Fibroblast of skin of scalp (primary cell): ENCODE measurements around the gene GMPPA.
A peak's percentile ranks its signal among the peaks of the same experiment; 100 is the strongest.

Experiments used
- DNase-seq: peaks from one replicate; pipeline ENCODE4 v3.0.0-alpha.2; 2013

Gene GMPPA

DNA sequence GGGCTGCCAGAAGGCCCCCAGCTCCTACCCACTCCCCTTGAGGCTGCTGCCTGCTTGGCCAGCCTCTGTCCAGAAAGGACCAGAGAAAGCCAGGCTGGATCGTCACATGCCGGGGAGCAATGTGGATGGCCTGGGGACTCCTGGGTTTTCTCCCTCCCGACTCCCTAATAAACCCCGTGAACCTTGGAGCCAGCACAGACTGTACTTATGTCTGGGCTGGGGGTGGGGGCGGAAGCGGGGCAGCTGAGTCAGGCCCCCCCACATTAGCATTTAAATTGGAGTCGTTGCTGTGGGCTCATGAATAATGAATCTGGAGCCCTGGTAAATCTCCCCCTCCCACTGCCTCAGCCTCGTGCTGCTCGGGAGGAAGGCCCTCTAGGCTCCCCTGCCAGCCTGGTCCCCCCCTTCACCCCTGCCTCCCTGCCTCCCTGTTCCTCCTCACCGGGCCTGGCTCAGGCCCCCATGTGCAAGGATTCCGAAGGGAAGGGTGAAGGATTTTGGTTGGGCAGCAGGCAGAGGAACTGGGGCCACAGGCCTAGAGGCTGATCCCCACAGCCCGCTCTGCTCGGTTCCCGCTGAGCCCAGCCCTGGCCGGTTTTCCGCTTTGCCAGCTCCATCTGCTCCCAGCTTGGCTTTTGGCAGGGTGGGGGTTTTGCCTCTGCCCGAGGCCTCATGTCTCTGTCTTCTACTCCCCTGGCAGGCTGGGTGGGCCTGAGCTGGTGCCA is 8.3 kb downstream of the GMPPA start:
- no peak for DNase-seq

DNA sequence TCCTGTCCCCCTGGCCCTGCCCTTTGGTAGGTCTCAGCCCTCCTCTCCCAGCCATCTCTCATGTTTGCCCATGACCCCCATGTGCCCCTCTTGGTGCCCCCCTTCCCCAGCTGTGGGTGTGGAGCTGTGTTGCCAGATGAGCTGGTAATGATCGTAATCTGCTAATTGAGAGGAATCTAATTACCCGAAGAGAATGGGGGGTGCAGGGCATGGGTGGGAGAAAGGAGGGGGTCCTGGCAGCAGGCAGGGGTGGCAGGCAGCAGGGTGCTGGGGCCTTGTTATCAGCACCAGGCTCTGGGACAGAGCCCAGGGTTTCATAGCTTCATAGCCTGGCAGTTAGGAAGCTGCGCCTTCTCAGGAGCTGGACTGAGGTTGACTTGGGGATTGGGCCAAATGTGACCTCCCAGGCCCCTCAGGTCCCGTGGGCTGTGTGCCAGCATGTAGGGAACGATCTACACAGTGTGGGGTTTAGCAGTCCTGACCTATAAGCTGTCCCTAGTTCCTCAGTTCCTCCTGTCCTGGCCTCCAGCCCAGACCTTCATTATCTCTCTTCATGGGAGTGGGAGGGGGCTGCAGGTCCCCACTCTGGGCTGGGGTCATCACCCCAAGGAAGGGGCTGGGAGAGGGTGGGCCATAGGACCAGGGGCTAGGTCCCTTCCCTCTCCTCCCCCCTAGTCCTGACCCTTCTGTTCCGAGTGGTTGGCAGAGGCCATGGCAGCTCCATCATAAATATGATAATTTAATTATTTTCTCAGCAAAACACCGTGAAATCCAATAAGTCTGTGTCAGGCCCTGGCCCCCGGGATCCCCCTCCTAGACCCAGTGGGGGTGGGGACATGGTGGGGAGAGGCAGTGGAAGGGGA is 9.1 kb downstream of the GMPPA start:
- no peak for DNase-seq

- DNase-seq: no peak
Observed at GRCh38 chr2:219508444-219508734, 9.7 kb downstream of the GMPPA start.

GRCh38 chr2:219508971-219509779 is 10.5 kb downstream of the GMPPA start:
- no peak for DNase-seq

GRCh38 chr2:219509780-219510511 is 11.3 kb downstream of the GMPPA start:
- DNase-seq: peak; percentile 54

DNA sequence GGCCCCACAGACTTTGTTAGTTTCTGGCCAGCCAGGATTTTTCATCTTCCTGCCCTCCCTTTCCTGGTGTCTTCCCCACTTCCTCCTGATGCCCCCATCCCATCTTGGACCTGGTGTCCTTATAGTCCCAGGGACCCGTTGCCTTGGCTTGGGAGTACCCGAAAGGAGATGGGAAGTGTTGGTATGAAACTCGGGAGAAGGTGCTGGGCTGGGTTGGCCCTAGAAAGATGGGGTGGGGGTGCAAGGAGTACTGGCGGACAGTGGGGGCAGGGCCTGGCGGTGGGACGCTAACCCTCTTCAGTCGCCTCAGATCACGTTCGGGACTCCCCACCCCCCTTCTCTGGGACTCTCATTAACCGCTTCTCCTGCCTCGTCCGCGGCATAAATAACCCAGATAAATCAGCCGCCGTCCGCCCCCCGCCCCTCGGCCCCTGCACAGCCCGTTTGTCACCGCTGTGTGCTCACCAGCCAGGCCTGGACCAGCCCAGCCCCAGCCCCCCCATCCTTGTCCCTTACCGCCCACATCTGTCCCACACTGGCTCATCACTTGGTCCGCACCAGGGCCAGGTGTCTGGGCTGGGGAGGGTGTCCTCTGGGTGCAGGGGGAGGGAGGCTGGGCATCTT is 11.9 kb downstream of the GMPPA start:
- DNase-seq: no peak

DNA sequence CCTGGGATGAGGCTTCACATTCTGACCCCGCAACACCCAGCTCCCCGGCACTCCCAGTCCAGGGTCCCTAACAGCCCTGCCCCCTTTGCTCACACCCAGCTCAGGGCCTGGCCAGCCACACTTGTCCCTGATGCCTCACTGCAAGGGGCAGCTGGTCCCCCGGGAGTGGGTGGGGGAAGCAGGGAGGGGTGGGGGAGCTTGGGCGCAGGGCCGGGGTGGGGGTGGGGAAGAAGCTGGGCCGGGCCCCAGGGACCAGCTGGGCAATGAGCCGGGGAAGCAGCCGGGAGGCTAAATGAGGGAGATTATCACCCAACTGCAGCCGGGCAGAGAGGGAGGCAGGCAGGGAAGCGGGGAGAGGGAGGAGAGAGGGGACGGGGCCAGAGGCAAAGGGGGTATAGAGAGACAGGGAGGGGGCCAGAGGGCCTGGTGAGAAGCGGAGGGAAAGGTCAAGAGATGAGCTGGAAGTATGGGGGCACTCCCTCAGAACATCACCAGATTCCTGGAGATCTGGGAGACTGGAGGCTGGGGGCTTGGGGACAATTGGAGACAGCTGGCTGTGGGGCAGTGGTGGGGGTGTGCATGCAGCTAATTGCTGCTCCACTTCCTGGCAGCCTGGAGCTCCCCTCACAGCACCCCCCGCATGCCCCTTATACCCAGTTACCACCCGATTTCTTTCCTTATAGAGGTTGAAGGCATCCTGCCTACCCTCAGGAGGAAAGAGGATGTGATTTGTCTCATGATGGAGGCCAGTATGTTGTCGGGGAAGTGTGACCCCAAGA is 13.0 kb downstream of the GMPPA start:
- DNase-seq: no peak

GRCh38 chr2:219512524-219513216 is 14.0 kb downstream of the GMPPA start:
- no peak for DNase-seq

- DNase-seq: no peak
Observed at GRCh38 chr2:219513787-219514186, 15.1 kb downstream of the GMPPA start.

- DNase-seq: no peak
Observed at GRCh38 chr2:219514196-219514761, 15.6 kb downstream of the GMPPA start, which contains the start of gene ASIC4. TSS of gene ASIC4 (plus strand) at chr2:219514482. CDS start at chr2:219514725, 243 bp downstream.

DNA sequence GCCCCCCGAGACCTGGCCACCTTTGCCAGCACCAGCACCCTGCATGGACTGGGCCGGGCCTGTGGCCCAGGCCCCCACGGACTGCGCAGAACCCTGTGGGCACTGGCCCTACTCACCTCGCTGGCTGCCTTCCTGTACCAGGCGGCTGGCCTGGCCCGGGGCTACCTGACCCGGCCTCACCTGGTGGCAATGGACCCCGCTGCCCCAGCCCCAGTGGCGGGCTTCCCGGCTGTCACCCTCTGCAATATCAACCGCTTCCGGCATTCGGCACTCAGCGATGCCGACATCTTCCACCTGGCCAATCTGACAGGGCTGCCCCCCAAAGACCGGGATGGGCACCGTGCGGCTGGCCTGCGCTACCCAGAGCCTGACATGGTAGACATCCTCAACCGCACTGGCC is 16.1 kb downstream of the GMPPA start:
- no peak for DNase-seq

DNA sequence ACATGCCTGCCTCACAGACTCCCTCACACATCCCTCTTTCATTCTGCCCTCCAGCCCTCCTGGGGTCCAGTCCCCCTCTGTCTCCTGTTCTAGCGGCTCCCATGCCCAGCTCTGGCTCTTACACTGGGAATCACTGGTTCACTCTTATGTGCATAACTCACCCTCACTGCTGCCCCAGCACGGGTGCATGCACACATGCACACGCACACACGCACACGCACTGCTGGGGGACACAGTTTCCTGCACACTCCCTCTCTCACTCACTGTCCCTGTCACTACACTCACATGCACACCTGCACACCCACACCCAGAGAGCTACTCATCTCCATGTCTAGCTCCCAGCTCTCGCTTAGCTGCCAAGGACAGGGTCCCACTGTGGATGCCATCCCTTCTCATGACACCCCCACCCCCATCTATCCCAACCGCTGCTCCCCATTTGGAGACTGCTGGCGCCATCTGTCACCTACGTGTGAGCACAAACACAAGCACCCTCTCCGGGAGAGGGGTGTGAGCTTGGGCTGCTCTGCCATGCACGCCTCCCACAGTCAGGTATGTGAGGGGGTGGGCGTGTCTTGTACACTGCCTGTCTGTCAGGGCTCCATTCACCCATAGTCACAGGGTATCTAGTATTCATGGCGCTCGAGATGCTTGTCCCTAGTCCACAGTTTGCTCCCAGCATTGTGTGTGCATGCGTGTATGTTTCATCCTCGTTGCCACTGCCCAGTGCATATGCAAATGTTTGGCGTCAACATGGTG is 17.4 kb downstream of the GMPPA start:
- no peak for DNase-seq

DNA sequence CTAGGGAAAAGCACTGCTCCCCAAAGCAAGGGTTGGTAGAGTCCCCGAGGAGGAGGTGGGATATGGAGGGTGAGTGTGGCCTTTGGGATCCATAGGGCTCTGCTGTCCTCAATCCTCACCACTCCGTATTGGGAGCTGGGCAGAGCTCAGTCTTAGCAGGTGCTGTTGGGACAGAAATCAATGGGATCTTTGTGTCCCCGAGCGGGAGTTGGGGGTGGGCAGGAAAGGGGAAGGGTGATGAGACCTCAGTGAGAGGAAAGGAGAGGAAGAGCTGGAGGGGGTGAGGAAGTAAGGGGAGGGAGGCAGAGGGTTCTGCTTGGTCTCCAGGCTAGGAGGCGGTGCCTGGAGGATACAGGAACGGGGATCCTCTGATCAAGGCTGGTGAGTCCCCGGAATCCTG is 18.2 kb downstream of the GMPPA start:
- DNase-seq: no peak

GRCh38 chr2:219517954-219518778 is 19.5 kb downstream of the GMPPA start:
- DNase-seq: no peak

GRCh38 chr2:219519526-219519916 is 20.8 kb downstream of the GMPPA start:
- DNase-seq: no peak

- DNase-seq: no peak
Observed at GRCh38 chr2:219520079-219520478, 21.4 kb downstream of the GMPPA start.

- DNase-seq: peak; percentile 57
Observed at GRCh38 chr2:219521066-219521880, 22.6 kb downstream of the GMPPA start.
